GM12874 (cell line): ENCODE measurements around the gene TBCEL.

Source experiments
- TF ChIP-seq, protein P1 (sequence below): IDR thresholded peaks from 2 replicates; pipeline ENCODE4 v1.5.1; 2011; ENCODE audit warnings: low read depth, mild to moderate bottlenecking, control low read depth, low read length, moderate library complexity; ENCODE audit not compliant: insufficient read depth

Gene TBCEL

DNA sequence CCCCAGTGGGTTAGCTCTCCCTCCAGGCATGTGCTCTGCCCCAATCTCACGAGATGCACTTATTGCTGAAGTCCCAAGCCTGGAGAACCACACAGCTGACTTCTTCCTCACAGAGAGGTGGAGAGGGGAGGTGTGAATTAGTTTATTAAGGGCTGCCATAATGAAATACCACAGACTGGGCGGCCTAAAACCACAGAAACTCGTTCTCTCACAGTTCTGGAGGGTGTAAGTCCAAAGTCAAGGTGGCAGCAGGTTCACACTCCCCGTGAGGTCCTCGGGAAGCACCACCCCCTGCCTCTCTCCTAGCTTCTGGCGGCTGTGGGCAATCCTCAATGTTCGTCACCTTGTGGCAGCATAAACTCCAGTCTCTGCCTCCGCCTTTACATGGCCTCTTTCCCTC, 116.5 kb downstream of the TBCEL start:
- TF ChIP-seq, protein P1, sequence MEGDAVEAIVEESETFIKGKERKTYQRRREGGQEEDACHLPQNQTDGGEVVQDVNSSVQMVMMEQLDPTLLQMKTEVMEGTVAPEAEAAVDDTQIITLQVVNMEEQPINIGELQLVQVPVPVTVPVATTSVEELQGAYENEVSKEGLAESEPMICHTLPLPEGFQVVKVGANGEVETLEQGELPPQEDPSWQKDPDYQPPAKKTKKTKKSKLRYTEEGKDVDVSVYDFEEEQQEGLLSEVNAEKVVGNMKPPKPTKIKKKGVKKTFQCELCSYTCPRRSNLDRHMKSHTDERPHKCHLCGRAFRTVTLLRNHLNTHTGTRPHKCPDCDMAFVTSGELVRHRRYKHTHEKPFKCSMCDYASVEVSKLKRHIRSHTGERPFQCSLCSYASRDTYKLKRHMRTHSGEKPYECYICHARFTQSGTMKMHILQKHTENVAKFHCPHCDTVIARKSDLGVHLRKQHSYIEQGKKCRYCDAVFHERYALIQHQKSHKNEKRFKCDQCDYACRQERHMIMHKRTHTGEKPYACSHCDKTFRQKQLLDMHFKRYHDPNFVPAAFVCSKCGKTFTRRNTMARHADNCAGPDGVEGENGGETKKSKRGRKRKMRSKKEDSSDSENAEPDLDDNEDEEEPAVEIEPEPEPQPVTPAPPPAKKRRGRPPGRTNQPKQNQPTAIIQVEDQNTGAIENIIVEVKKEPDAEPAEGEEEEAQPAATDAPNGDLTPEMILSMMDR = no peak
